AML-193 (cell line): Measurements from ENCODE around the gene VWC2L.

Experiments
- DNase-seq, 2 experiments: peaks; one replicate each; lab custom pipeline; 2025; lab: John Stamatoyannopoulos, UW

VWC2L gene

GRCh38 chr2:214593727-214594126 lies 182.9 kb downstream of the VWC2L start:
- no peak for DNase-seq

- DNase-seq, result no peak
These were observed 191.2 kb downstream of the VWC2L start for GRCh38 chr2:214601852-214602633.

GRCh38 chr2:214604861-214605260 lies 194.0 kb downstream of the VWC2L start:
- DNase-seq, result no peak

GRCh38 chr2:214607051-214607450 lies 196.2 kb downstream of the VWC2L start:
- no peak for DNase-seq

- DNase-seq, result no peak
These were observed 200.2 kb downstream of the VWC2L start for GRCh38 chr2:214611015-214611414.

GRCh38 chr2:214624166-214624760 lies 213.4 kb downstream of the VWC2L start:
- no peak for DNase-seq

- DNase-seq, result no peak
These were observed 217.2 kb downstream of the VWC2L start for GRCh38 chr2:214628091-214628490.
